Activated T-cell treated with anti-CD3 and anti-CD28 coated beads for 1 hour (primary cell): Measurements from ENCODE around the gene ATOH8.

Source experiments
- DNase-seq: peaks from one replicate; pipeline ENCODE4 v3.0.0-alpha.2; 2020; ENCODE audit warnings: low read depth

Gene ATOH8

DNA sequence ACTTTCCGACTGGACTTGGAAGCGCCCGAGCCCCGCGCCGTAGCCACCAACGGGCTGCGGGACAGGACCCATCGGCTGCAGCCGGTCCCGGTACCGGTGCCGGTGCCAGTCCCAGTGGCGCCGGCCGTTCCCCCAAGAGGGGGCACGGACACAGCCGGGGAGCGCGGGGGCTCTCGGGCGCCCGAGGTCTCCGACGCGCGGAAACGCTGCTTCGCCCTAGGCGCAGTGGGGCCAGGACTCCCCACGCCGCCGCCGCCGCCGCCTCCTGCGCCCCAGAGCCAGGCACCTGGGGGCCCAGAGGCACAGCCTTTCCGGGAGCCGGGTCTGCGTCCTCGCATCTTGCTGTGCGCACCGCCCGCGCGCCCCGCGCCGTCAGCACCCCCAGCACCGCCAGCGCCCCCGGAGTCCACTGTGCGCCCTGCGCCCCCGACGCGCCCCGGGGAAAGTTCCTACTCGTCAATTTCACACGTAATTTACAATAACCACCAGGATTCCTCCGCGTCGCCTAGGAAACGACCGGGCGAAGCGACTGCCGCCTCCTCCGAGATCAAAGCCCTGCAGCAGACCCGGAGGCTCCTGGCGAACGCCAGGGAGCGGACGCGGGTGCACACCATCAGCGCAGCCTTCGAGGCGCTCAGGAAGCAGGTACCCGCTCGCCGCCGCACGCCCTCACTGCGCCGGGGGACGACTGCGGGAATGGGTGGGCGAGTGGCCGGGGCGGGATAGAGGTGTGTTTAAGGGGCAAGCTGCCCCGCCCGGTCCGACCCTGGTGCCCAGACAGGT is 713 bp downstream of the ATOH8 start:
- DNase-seq = no peak

DNA sequence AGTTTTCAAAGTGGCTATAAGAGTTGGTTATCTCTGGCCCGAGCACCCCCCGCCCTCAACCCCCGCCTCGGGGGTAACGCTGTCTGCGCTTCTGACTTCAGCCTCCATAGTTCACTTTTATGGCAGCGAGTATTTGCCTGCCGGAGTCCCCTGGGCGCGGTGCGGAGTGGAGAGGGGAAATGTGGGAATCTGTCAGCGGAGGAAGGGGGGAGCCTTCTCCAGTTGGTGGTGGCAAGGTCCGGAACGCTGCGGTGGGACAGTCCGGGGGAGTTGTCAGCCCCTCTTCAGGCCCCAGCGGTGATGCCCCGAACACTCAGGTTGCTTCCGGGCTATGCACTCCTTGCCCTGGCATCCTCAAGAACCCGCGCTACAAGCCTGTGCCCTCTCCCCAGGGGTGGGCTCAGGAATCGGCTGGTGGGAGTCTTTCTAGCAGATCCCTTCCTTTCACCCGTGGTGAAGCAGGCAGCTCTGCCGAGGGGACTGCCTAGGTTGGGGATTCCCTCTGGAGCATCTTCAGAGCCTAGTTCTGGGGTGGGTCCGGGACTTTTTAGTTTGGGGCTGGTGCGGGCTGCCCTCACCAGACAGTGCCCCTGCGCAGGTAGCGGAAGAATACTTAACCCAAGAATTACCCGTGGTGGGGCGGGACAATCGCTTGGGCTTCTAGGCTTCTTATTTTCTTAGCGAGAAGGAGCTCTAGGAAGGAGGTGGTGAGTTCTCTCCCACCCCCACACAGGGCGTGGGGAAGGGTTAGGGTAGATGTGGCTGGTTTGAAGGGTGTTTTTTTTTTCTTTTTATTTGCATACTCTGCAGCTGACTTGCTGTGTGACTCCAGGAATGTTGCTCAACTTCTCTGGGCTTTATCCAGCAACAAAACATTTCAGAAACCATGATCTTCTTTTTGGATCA is 1.6 kb downstream of the ATOH8 start:
- no peak for DNase-seq

- no peak for DNase-seq
Measured at GRCh38 chr2:85756195-85756594, 2.4 kb downstream of the ATOH8 start.

- no peak for DNase-seq
Measured at GRCh38 chr2:85756822-85757435, 3.1 kb downstream of the ATOH8 start.

GRCh38 chr2:85757860-85758259 is 4.1 kb downstream of the ATOH8 start:
- no peak for DNase-seq

- DNase-seq = no peak
Measured at GRCh38 chr2:85758361-85759256, 4.8 kb downstream of the ATOH8 start.

GRCh38 chr2:85759257-85759613 is 5.4 kb downstream of the ATOH8 start:
- DNase-seq = no peak

DNA sequence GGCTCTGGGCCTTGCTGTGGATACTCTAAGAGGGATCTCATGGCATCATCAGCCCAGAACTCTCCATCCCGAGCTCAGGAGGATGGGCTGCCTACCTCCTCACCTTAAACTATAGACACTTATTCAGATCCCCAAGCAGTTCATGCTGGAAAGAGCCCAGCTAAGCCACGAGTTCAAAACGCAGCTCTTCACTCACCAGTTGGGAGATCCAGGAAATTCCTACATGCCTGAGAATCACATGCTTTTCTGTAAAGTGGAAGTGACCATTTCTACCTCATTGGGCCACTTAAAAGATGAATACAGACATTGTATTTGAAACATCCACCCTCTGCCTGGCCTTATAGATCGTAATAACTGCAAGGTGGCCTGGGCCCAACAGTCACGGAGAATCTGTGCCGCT is 6.6 kb downstream of the ATOH8 start:
- no peak for DNase-seq

DNA sequence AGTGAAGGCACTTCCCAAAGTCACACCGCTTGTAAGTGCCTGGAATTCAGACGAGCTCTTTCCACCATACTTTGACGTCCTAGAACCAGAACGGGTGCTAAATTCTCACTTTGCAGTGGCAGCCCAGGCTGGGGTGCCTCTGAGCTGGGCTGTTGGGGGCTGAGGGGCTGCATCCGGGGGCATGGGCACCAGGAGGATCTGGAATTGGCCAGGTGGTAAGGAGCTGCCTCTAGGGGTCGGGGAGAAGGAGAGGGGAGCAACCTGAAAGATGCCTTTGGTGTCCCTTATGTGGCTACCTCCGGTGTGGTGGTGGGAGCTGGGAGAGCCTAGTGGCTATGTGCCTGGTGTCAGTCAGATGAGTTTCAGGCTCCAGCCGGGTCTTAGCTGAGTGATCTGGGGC is 7.1 kb downstream of the ATOH8 start:
- no peak for DNase-seq

GRCh38 chr2:85761512-85761944 is 7.7 kb downstream of the ATOH8 start:
- no peak for DNase-seq

DNA sequence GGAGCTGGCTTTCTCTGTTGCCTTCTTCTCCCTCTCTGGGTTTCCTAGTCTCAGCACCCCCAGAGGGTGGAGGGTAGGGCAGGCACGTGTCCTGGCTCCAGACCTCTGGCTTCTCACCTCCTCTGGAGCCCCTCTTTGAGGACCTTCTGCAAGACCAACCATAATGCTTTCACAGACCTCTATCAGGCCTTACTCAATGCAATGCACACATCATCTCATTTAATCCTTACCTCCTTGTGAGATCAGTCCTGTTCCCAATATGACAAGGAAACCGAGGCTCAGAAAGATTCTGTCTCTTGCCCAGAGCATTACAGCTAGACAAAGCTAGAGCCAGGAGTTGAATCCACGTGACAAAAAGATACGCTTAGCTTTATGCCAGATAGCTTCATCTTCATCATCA is 8.2 kb downstream of the ATOH8 start:
- DNase-seq = no peak

DNA sequence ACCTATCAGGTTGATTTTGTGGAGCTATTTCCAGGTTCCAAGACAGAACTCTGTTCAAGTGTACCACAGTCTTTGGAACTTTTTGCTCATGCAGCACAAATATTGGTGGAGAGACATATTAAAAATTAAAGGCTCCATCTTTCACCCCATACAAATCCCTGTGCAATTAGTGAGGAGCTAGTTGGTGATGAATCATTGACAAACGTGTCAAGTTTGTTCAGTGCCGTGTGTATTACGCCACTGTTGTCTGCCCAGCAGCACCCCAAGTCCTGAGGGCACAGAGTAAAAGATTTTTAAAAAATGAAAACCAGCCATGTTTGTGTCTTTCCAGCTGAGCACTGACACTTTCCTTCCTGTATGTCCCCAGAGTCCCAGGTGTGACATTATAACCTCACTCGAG is 9.3 kb downstream of the ATOH8 start:
- DNase-seq = no peak

DNA sequence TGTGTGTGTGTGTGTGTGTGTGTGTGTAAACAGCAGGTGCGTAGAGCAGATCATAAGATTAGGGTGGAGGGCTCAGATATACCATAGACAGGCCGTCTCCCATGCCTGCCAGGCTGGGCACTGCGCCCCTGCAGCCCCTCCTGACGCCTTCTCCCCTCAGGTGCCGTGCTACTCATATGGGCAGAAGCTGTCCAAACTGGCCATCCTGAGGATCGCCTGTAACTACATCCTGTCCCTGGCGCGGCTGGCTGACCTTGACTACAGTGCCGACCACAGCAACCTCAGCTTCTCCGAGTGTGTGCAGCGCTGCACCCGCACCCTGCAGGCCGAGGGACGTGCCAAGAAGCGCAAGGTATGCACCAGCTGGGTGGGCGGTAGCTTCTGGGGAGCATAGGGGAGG is 10.0 kb downstream of the ATOH8 start:
- DNase-seq = no peak

- DNase-seq = no peak
Measured at GRCh38 chr2:85765081-85765731, 11.4 kb downstream of the ATOH8 start.

DNA sequence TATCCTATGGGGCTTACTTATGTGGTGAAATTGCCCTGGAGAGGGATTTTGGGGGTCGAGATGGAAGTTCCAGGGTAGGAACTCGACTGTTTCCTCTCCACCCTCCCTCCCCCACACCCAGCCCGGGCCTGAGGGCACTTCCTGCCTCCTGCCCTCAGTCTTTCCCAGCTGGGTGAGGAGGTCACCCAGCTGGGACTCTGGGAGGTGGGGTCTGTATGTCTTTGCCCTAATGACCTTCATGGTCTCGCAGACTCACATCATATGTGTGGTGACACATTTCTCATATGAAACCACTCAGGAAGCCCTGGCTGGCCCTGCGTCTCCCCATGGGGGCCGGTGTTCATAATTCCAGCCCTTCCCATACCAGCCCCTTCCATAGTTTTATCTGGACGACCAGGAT is 12.4 kb downstream of the ATOH8 start:
- DNase-seq = no peak

GRCh38 chr2:85767803-85768665 is 14.2 kb downstream of the ATOH8 start:
- no peak for DNase-seq

GRCh38 chr2:85768713-85769112 is 14.9 kb downstream of the ATOH8 start:
- no peak for DNase-seq

- no peak for DNase-seq
Measured at GRCh38 chr2:85769236-85769982, 15.6 kb downstream of the ATOH8 start.

GRCh38 chr2:85769983-85770362 is 16.2 kb downstream of the ATOH8 start:
- DNase-seq = no peak

- no peak for DNase-seq
Measured at GRCh38 chr2:85770369-85770768, 16.6 kb downstream of the ATOH8 start.
